Activated CD4-positive, alpha-beta T cell treated with anti-CD3 and anti-CD28 coated beads for 36 hours (primary cell): ENCODE measurements around the gene ZNF200. TPM values are rescaled to one million over a fixed set of nuclear protein-coding genes. Genes with fewer than 3 reads are reported as not detected.
A peak's percentile ranks its signal among the peaks of the same experiment; 100 is the strongest.
"Not testable (repeated sequence)": the region's sequence is repeated elsewhere in the genome, so short reads cannot be mapped to it uniquely, and the experiment has no call there.

Source experiments
- ATAC-seq: fragments of 200-7000 bp; cut with Tn5 transposase; one replicate; pipeline ENCODE4 v1.10.0; 2021; ENCODE audit warnings: mild to moderate bottlenecking, moderate library complexity
- CTCF ChIA-PET: fragments of 350-600 bp; sonication (Branson Sonifier 250); formaldehyde crosslinking; loops from one replicate; lab custom pipeline; 2021; ENCODE audit warnings: antibody characterized with exemption; lab: Charles Lee
- POLR2A ChIA-PET: fragments of 350-600 bp; sonication (Branson Sonifier 250); formaldehyde crosslinking; loops from one replicate; lab custom pipeline; 2021; ENCODE audit warnings: antibody characterized with exemption, inconsistent platforms; lab: Charles Lee
- DNase-seq: peaks from one replicate; pipeline ENCODE4 v3.0.0-alpha.2; 2020
- H3K27ac Mint-ChIP-seq: one replicate; pipeline ENCODE4 v1.8.0; 2021; ENCODE audit warnings: mixed read lengths
- H3K27me3 Mint-ChIP-seq: one replicate; pipeline ENCODE4 v1.8.0; 2021; ENCODE audit warnings: mixed read lengths
- H3K36me3 Mint-ChIP-seq: one replicate; pipeline ENCODE4 v1.8.0; 2021; ENCODE audit warnings: low read depth, mixed read lengths
- H3K4me1 Mint-ChIP-seq: one replicate; pipeline ENCODE4 v1.8.0; 2021; ENCODE audit warnings: mixed read lengths
- H3K4me3 Mint-ChIP-seq: one replicate; pipeline ENCODE4 v1.8.0; 2021; ENCODE audit warnings: mild to moderate bottlenecking, moderate library complexity, mixed read lengths
- H3K9me3 Mint-ChIP-seq: one replicate; pipeline ENCODE4 v1.8.0; 2021; ENCODE audit warnings: low read depth, mixed read lengths
- intact Hi-C, 2 experiments: fragments of 100-400 bp; cut with DNase I in 1 of 2; cut with micrococcal nuclease in 1 of 2; formaldehyde crosslinking; loops; one replicate each; pipeline versions ENCODE4 v1.14.2 to v1.15.1; 2022 to 2024; cut with DNase I, micrococcal nuclease
- total RNA-seq, 2 experiments: library from RNA; stranded (reverse); gene quantifications; one replicate each; pipeline ENCODE4 v1.2.3, GENCODE V29; 2021

ZNF200 gene
- total RNA-seq, 2 experiments from 2014 or later, result 8.3 to 9.0 TPM

DNA sequence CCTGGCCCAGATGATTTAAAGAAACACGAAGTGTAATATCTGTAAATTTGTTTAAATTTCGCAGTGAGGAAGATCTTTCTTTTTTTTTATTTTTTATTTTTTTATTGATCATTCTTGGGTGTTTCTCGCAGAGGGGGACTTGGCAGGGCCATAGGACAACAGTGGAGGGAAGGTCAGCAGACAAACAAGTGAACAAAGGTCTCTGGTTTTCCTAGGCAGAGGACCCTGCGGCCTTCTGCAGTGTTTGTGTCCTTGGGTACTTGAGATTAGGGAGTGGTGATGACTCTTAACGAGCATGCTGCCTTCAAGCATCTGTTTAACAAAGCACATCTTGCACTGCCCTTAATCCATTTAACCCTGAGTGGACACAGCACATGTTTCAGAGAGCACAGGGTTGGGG lies 35.8 kb upstream of the ZNF200 start:
- Mint-ChIP-seq H3K36me3 (peaks cover 24% of the 10 kb centered on the region), H3K9me3 (peaks cover 24% of the 10 kb centered on the region)
- H3K27ac Mint-ChIP-seq, DNase-seq, intact Hi-C loops, POLR2A ChIA-PET, H3K4me1 Mint-ChIP-seq, H3K4me3 Mint-ChIP-seq, CTCF ChIA-PET, H3K27me3 Mint-ChIP-seq, ATAC-seq: not testable (repeated sequence)

DNA sequence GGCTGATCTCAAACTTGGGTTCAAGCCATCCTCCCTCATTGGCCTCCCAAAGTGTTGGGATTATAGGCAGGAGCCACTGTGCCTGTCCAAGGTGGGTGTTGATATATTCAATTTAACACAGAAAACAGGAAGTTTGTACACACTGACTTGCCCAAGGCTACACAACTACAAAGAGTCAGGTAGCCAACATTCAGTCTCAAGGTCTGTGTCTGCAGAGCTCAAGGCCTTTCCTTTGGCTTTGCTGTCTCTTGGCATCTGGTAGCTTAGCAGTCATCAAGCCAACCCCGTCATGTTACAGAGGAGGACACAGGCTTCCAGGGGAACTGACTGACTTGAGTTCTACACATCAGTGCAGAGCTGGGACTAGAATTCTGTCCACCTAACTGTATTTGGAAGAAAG lies 33.3 kb upstream of the ZNF200 start:
- POLR2A ChIA-PET, result no interaction called here
- H3K4me3 Mint-ChIP-seq, result no peak overlapping the region
- H3K27ac Mint-ChIP-seq, result no peak overlapping the region
- DNase-seq, result no peak
- intact Hi-C loops, result no loop called here
- H3K36me3 Mint-ChIP-seq, result peaks cover 28% of the 10 kb centered on the region
- H3K4me1 Mint-ChIP-seq, result peaks cover 17% of the 10 kb centered on the region
- no peak for ATAC-seq
- peaks cover 16% of the 10 kb centered on the region for H3K9me3 Mint-ChIP-seq
- H3K27me3 Mint-ChIP-seq, result no peaks in the 10 kb centered on the region
- CTCF ChIA-PET, result interaction anchor here (4.0 kb wide), 1 partner anchor 15 kb away, joined by 21 read pairs; the partner anchor contains the start of gene ZNF263

DNA sequence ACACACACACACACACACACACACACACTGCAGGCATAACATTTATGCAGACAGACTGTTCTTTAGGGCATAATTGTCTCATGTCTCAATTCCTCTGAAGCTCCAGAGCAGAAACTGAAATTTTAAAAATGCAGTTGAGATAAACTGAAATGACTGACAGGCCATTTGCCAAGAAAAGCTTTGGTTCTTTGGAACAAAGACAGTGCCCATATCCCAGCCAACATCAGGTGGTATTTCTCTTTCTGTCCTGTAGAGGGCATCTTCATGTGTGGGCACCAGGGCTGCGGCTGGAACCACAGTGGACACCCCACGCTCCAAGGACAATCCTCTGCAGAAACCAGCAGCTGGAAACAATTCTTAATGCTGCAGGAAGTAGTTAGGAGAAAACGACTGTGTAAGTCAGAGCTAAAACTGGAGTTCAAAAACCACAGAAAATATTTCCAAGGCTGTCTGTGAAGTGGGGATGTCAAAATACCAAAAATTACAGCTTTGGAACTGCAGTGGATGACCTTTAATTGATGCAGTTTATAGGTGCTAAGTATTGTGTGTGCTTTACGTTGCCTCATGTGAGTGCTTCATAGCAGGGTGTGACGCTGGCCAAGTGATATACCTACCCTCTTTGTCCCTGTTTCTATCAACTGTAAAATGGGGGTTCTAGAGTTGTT lies 32.0 kb upstream of the ZNF200 start:
- H3K27me3 Mint-ChIP-seq, result no peaks in the 10 kb centered on the region
- H3K36me3 Mint-ChIP-seq, result peaks cover 28% of the 10 kb centered on the region
- no peak overlapping the region for H3K27ac Mint-ChIP-seq
- H3K4me1 Mint-ChIP-seq, result peaks cover 25% of the 10 kb centered on the region
- ATAC-seq (no peak), DNase-seq (peak; percentile 28)
- ChIA-PET CTCF (interaction anchor here (0.7 to 4.0 kb wide), 12 partner anchors 10 to 349 kb away, joined by 3 to 21 read pairs (median 4); partner anchors contain the start of gene ZNF263), POLR2A (no interaction called here)
- no peak overlapping the region for H3K4me3 Mint-ChIP-seq
- intact Hi-C loops, result no loop called here
- peaks cover 16% of the 10 kb centered on the region for H3K9me3 Mint-ChIP-seq

DNA sequence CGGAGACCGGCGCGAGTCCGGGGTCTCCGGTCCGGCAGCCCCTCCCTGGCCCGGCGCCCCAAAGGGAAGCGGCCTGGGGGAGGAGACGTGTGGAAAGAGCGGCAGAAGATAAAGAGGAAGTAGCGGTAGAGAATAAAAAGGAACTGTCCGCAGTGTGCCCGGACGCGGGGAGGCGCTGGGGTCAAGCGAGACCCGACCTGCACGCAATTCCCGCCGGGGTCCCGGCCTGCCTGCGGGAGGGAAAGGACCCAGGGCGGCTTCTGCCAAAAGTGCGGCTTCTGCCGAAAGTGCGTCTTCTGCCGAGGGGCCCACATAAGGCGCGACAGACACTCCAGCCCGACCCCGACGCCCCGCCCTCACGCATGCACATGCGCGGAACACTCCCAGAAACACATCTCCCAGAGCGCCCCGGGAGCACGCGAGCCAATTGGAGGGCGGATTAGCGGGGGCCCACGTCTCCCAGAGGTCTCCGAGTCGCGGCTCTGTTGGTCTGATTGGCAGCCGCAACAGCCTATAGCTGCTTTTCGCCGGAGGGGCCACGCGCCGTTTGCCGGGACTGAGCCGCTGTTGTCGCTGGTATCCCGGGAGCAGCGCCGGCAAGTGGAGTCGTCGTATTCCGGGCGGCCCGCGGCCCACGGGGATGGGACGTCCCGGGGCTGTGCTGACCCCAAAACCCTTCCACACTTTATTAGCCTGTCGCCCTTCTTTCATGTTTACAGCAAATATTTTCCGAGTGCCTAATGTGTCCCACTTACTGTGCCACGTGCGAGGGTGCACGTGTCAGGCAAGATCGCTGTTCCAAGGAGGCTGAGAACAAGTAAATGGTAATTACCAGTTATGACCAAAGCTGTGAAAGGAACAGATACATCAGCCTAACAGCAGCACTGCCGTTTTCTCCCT lies 29.4 kb upstream of the ZNF200 start:
- peak overlapping the region; percentile 90 for H3K27ac Mint-ChIP-seq
- POLR2A ChIA-PET, result interaction anchor here (1.0 to 1.7 kb wide), 2 partner anchors 11 to 137 kb away, joined by 3 to 8 read pairs; partner anchors contain the start of genes ZNF174 and ZSCAN32
- H3K9me3 Mint-ChIP-seq, result peaks cover 13% of the 10 kb centered on the region
- intact Hi-C loops, result loop anchor here (1.0 to 5.0 kb wide), 15 partner anchors 19 to 1163 kb away; partner anchors contain the start of genes TIGD7 (in 2 of the 2), ZNF200 (in 2 of the 2), ZNF263 (in 2 of the 2) and ZNF75A (in 2 of the 2)
- H3K36me3 Mint-ChIP-seq, result peaks cover 26% of the 10 kb centered on the region
- peak; percentile 95 for ATAC-seq
- CTCF ChIA-PET, result interaction anchor here (0.6 to 1.9 kb wide), 4 partner anchors 9 to 286 kb away, joined by 3 to 5 read pairs (median 4); no protein-coding TSS in a partner anchor
- DNase-seq, result peak; percentile 99
- H3K4me1 Mint-ChIP-seq, result peaks cover 25% of the 10 kb centered on the region
- H3K4me3 Mint-ChIP-seq, result peak overlapping the region; percentile 83
- no peaks in the 10 kb centered on the region for H3K27me3 Mint-ChIP-seq

DNA sequence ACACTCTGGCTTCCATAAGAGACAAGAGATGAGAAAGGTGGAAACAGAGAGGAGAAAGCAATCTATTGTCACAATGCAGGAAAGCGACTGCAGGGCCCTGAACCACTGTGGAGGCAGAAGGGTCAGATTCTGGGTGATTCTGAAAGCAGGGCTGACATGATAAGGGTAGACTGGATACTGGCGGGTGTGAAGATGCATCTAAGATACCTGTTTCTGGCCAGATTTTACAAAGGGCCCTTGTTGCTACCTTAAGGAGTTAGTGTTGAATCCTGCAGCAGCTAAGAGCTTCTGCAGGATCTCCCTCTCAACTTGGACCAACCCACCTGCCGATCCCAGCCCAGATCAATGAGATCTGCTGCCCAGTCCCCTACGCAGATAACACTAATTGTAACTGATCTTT lies 27.6 kb upstream of the ZNF200 start:
- Mint-ChIP-seq H3K36me3 (peaks cover 13% of the 10 kb centered on the region), H3K4me3 (peak overlapping the region; percentile 83), H3K9me3 (peaks cover 8% of the 10 kb centered on the region), H3K4me1 (peaks cover 25% of the 10 kb centered on the region), H3K27me3 (no peaks in the 10 kb centered on the region), H3K27ac (peak overlapping the region; percentile 86)
- no peak for ATAC-seq
- ChIA-PET CTCF (interaction anchor here (0.5 kb wide), 1 partner anchor 49 kb away, joined by 3 read pairs; no protein-coding TSS in a partner anchor), POLR2A (no interaction called here)
- intact Hi-C loops, result loop anchor here (2.0 to 5.0 kb wide), 3 partner anchors 48 to 1165 kb away; partner anchors contain the start of genes DNAJA3 (in 1 of the 2), HCFC1R1 (in 1 of the 2), THOC6 (in 1 of the 2) and TNFRSF12A (in 1 of the 2)
- DNase-seq, result no peak

DNA sequence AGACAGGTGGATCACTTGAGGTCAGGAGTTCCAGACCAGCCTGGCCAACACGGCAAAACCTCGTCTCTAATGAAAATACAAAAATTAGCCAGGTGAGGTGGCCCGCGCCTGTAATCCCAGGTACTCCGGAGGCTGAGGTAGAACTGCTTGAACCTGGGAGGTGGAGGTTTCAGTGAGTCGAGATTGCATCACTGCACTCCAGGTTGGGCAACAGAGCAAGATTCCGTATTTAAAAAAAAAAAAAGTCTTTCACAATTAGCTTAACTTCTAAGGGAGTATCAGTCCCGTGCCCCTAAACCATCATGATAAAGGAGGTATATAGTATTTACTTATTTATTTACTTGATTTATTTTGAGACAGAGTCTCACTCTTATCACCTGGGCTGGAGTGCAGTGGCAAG lies 24.9 kb upstream of the ZNF200 start:
- H3K36me3 Mint-ChIP-seq, result no peaks in the 10 kb centered on the region
- no peaks in the 10 kb centered on the region for H3K27me3 Mint-ChIP-seq
- no peak overlapping the region for H3K4me3 Mint-ChIP-seq
- ATAC-seq, result no peak
- CTCF ChIA-PET, result no interaction called here
- peaks cover 4% of the 10 kb centered on the region for H3K9me3 Mint-ChIP-seq
- no peak overlapping the region for H3K27ac Mint-ChIP-seq
- no peak for DNase-seq
- POLR2A ChIA-PET, result no interaction called here
- intact Hi-C loops, result loop anchor here in 1 of 2 experiments (5.0 kb wide), 2 partner anchors 238 to 1167 kb away; partner anchors contain the start of genes DNAJA3, HCFC1R1, THOC6 and TNFRSF12A
- peaks cover 12% of the 10 kb centered on the region for H3K4me1 Mint-ChIP-seq

DNA sequence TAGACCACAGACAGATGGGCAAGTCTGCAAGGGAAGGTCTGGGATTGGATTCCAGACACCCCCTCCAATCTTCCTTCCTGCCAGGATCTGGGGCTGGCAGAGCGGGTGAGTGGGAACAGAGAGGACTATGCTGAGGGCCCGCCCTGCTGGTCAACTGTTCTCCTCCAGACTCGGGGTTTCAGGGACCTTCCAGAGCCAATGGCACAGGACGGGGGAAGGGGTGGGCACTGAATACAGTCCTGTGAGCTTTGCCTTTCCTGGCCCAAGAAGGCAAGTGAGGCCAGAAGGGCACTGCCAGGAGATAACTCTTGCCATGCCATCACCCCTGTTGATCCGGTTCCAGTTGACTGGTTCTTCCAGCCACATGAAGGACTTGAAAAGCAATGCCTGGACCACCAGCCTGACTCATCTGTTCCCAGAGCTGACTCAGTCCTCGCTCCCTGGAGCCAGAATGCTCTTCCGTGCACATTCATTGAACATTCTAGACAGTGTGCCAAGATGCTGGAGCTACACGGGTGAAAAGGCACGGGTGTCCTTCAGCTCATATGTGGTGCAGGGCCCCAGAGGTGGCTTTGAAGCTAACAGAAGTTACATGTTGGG lies 22.0 kb upstream of the ZNF200 start:
- DNase-seq (no peak), ATAC-seq (no peak)
- Mint-ChIP-seq H3K4me3 (no peak overlapping the region), H3K27me3 (no peaks in the 10 kb centered on the region), H3K4me1 (no peaks in the 10 kb centered on the region), H3K9me3 (no peaks in the 10 kb centered on the region), H3K36me3 (no peaks in the 10 kb centered on the region), H3K27ac (no peak overlapping the region)
- intact Hi-C loops, result no loop called here
- POLR2A ChIA-PET, result no interaction called here
- CTCF ChIA-PET, result interaction anchor here (0.8 kb wide), 1 partner anchor 193 kb away, joined by 3 read pairs; no protein-coding TSS in a partner anchor

DNA sequence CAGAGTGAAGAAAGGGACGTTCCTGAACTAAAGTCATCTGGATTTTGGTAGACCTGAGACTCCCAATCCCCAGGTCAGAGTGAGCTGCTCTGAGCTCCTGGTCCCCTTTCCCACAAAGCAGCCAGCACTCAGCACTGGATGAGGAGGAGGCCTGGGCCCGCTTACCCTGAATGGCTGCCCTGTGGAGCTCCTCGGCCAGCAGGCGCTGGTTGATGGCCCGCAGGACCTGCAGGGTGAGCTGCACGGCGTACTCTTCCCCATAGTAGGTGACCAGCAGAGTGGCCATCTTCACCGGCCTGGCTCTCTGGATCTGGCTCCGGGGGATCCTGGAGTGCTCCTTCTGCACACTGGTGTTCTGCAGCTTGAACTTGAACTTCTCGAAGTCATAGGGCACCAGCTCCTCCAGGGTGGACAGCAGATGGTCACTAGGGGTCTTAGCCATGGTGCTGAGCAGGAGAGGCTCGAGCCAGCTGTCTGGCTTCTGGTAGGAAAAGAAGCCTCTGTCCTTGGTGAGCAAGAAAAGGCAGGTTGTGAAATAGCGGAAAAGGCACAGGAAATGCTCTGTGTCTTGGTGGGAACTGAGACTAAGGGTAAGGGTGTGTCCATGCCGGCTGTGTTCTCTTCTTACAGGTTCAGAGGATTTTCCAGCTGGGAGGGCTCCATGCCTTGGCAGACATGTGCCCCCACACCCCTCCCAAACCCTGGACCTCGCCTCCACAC lies 21.3 kb upstream of the ZNF200 start, which contains the start of gene MEFV:
TSS of gene MEFV (minus strand) at position 488 of the 720 bp plus-strand sequence. CDS start at position 442, 46 bp downstream.
- ChIA-PET CTCF (interaction anchor here (0.8 kb wide), 1 partner anchor 192 kb away, joined by 3 read pairs; no protein-coding TSS in a partner anchor), POLR2A (no interaction called here)

DNA sequence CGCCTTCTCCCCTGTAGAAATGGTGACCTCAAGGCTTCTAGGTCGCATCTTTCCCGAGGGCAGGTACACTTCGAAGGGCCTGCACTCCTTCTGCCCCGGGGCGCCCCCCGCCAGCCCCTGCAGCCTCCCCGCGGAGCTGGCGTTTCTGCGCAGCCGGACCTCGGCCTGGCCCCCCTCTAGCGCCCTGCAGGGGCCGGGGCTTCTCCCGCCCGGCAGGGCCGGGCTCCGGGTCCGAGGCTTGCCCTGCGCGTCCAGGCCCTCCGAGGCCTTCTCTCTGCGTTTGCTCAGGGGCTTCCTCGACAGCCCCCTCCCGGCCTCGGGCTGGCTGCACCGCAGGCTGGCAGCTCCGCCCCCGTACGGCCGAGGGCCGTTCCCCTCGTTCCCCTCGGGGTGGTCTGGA lies 19.4 kb upstream of the ZNF200 start:
- Mint-ChIP-seq H3K4me3 (no peak overlapping the region), H3K9me3 (no peaks in the 10 kb centered on the region), H3K27me3 (no peaks in the 10 kb centered on the region), H3K4me1 (no peaks in the 10 kb centered on the region), H3K36me3 (no peaks in the 10 kb centered on the region), H3K27ac (no peak overlapping the region)
- ChIA-PET CTCF (interaction anchor here (0.6 kb wide), 1 partner anchor 54 kb away, joined by 3 read pairs; no protein-coding TSS in a partner anchor), POLR2A (interaction anchor here (1.2 kb wide), 1 partner anchor 10 kb away, joined by 3 read pairs; no protein-coding TSS in a partner anchor)
- intact Hi-C loops, result no loop called here
- DNase-seq (no peak), ATAC-seq (no peak)

More for the DNA sequence above, 21.3 kb upstream of the ZNF200 start, which contains the start of gene MEFV:
- no peaks in the 10 kb centered on the region for H3K27me3 Mint-ChIP-seq
- ATAC-seq (no peak), DNase-seq (no peak)
- no peaks in the 10 kb centered on the region for H3K9me3 Mint-ChIP-seq
- intact Hi-C loops, result no loop called here
- no peak within 1 kb of the TSS for H3K27ac Mint-ChIP-seq
- no peaks in the 10 kb centered on the region for H3K4me1 Mint-ChIP-seq
- H3K4me3 Mint-ChIP-seq, result no peak within 1 kb of the TSS
- H3K36me3 Mint-ChIP-seq, result no peaks in the 10 kb centered on the region

DNA sequence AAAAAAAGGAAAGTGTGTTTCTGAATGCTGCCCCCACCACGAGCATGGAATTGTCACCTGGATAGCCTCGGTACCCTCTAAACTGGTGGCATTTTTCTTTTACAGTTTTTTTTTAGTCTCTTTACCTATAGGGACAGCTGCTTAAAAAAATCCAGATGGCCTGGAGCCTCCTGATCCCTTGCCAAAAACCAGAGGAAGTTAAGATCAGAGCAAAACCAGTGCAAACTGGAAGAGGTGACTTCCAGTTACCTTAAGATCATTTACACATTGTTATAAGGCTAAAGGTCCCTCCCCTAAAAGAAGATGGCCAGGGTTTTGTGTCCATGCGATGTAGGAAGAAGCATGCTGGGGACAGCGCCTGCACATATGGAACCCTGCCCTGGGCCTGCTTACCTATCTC lies 18.0 kb upstream of the ZNF200 start:
- intact Hi-C loops, result no loop called here

More for the DNA sequence above, 18.0 kb upstream of the ZNF200 start:
- no peak overlapping the region for H3K27ac Mint-ChIP-seq
- ChIA-PET CTCF (no interaction called here), POLR2A (interaction anchor here (1.2 kb wide), 1 partner anchor 11 kb away, joined by 3 read pairs; no protein-coding TSS in a partner anchor)
- H3K27me3 Mint-ChIP-seq, result no peaks in the 10 kb centered on the region
- ATAC-seq (no peak), DNase-seq (no peak)
- H3K4me3 Mint-ChIP-seq, result no peak overlapping the region
- no peaks in the 10 kb centered on the region for H3K36me3 Mint-ChIP-seq
- no peaks in the 10 kb centered on the region for H3K9me3 Mint-ChIP-seq
- H3K4me1 Mint-ChIP-seq, result no peaks in the 10 kb centered on the region
